H9 (cell line): ENCODE results near the gene EVL. TPM values are rescaled to one million over a fixed set of nuclear protein-coding genes. Genes with fewer than 3 reads are reported as not detected.

Experiments used
- DNase-seq: peaks from one replicate; pipeline ENCODE4 v3.0.0-alpha.2; 2017
- H2AFZ ChIP-seq: one replicate; pipeline ENCODE4 v1.6.1; 2013; ENCODE audit warnings: mild to moderate bottlenecking, low read length, control low read depth, moderate library complexity
- H2AK5ac ChIP-seq: 2 replicates; pipeline ENCODE4 v1.6.1; 2013; ENCODE audit warnings: low read length, control low read depth, mixed read lengths; ENCODE audit not compliant: insufficient read length
- H2BK120ac ChIP-seq: one replicate; pipeline ENCODE4 v1.6.1; 2013; ENCODE audit warnings: low read depth, mild to moderate bottlenecking, low read length, control low read depth, inconsistent platforms; ENCODE audit not compliant: poor library complexity, severe bottlenecking
- H2BK12ac ChIP-seq: 2 replicates; pipeline ENCODE4 v1.6.1; 2013; ENCODE audit warnings: low read length, control low read depth, mixed read lengths, low read depth; ENCODE audit not compliant: insufficient read length
- H2BK15ac ChIP-seq: 2 replicates; pipeline ENCODE4 v1.6.1; 2013; ENCODE audit warnings: low read depth, low read length, control low read depth
- H2BK20ac ChIP-seq: one replicate; pipeline ENCODE4 v1.6.1; 2013; ENCODE audit warnings: low read depth, mild to moderate bottlenecking, low read length, control low read depth, inconsistent platforms; ENCODE audit not compliant: poor library complexity, severe bottlenecking
- H2BK5ac ChIP-seq: 2 replicates; pipeline ENCODE4 v1.6.1; 2013; ENCODE audit warnings: low read length, control low read depth, mixed read lengths; ENCODE audit not compliant: insufficient read length
- H3K14ac ChIP-seq: 2 replicates; pipeline ENCODE4 v1.6.1; 2013; ENCODE audit warnings: low read length, control low read depth; ENCODE audit not compliant: insufficient read depth
- H3K18ac ChIP-seq: 2 replicates; pipeline ENCODE4 v1.6.1; 2013; ENCODE audit warnings: low read depth, mild to moderate bottlenecking, mixed read lengths, low read length, control low read depth; ENCODE audit not compliant: insufficient read length
- H3K23ac ChIP-seq: 2 replicates; pipeline ENCODE4 v1.6.1; 2013; ENCODE audit warnings: low read length, control low read depth, mixed read lengths, low read depth; ENCODE audit not compliant: insufficient read length
- H3K23me2 ChIP-seq: 2 replicates; pipeline ENCODE4 v1.6.1; 2013; ENCODE audit warnings: low read depth, mild to moderate bottlenecking, mixed read lengths, low read length, control low read depth; ENCODE audit not compliant: insufficient read length, poor library complexity, severe bottlenecking
- H3K27ac ChIP-seq: 2 replicates; pipeline ENCODE4 v1.5.1; 2013; ENCODE audit warnings: low read length, control low read depth, mixed read lengths, low read depth; ENCODE audit not compliant: insufficient read length
- H3K27me3 ChIP-seq: 2 replicates; pipeline ENCODE4 v1.6.1; 2013; ENCODE audit warnings: low read length, control low read depth, inconsistent platforms; ENCODE audit not compliant: insufficient read depth
- H3K4ac ChIP-seq: 2 replicates; pipeline ENCODE4 v1.6.1; 2013; ENCODE audit warnings: low read depth, mild to moderate bottlenecking, control low read depth, inconsistent platforms, low read length, moderate library complexity
- H3K4me1 ChIP-seq: 2 replicates; pipeline ENCODE4 v1.6.1; 2013; ENCODE audit warnings: low read length, control low read depth, inconsistent platforms; ENCODE audit not compliant: insufficient read depth
- H3K4me2 ChIP-seq: 2 replicates; pipeline ENCODE4 v1.6.1; 2013; ENCODE audit warnings: low read length, control low read depth, mixed read lengths; ENCODE audit not compliant: insufficient read length, insufficient read depth
- H3K56ac ChIP-seq: 2 replicates; pipeline ENCODE4 v1.6.1; 2013; ENCODE audit warnings: low read depth, mild to moderate bottlenecking, mixed read lengths, low read length, control low read depth; ENCODE audit not compliant: insufficient read length
- H3K79me1 ChIP-seq: 2 replicates; pipeline ENCODE4 v1.6.1; 2013; ENCODE audit warnings: low read depth, mild to moderate bottlenecking, moderate library complexity, low read length, control low read depth, inconsistent platforms; ENCODE audit not compliant: insufficient read depth, poor library complexity, severe bottlenecking
- H3K79me2 ChIP-seq: 2 replicates; pipeline ENCODE4 v1.6.1; 2013; ENCODE audit warnings: low read length, control low read depth, inconsistent platforms; ENCODE audit not compliant: insufficient read depth
- H3K9ac ChIP-seq: 2 replicates; pipeline ENCODE4 v1.6.1; 2013; ENCODE audit warnings: low read length, control low read depth, mixed read lengths; ENCODE audit not compliant: insufficient read length; ENCODE audit errors: extremely low read depth
- H3K9me3 ChIP-seq: one replicate; pipeline ENCODE4 v1.6.1; 2013; ENCODE audit warnings: low read depth, low read length, inconsistent platforms; ENCODE audit not compliant: control insufficient read depth
- H3T11ph ChIP-seq: one replicate; pipeline ENCODE4 v1.6.1; 2013; ENCODE audit warnings: mild to moderate bottlenecking, low read length, control low read depth, inconsistent platforms
- H4K20me1 ChIP-seq: one replicate; pipeline ENCODE4 v1.6.1; 2013; ENCODE audit not compliant: control insufficient read depth, insufficient read length, insufficient read depth
- H4K5ac ChIP-seq: 2 replicates; pipeline ENCODE4 v1.6.1; 2013; ENCODE audit warnings: low read depth, mild to moderate bottlenecking, mixed read lengths, low read length, control low read depth; ENCODE audit not compliant: insufficient read length
- H4K8ac ChIP-seq: replicated peaks from 2 replicates; pipeline ENCODE4 v1.6.1; 2013; ENCODE audit warnings: low read length, control low read depth, mixed read lengths, low read depth; ENCODE audit not compliant: insufficient read length
- H4K91ac ChIP-seq: 2 replicates; pipeline ENCODE4 v1.6.1; 2013; ENCODE audit warnings: low read depth, mild to moderate bottlenecking, moderate library complexity, mixed read lengths, low read length, control low read depth; ENCODE audit not compliant: insufficient read length
- H3K27ac Mint-ChIP-seq, 3 experiments: 2 replicates in 2 of 3; 3 replicates in 1 of 3; pipeline ENCODE4 v1.8.0; 2020 to 2021; ENCODE audit warnings: mixed read lengths in 3 of 3, mild to moderate bottlenecking in 1 of 3, moderate library complexity in 1 of 3
- H3K27me3 Mint-ChIP-seq: 2 replicates; pipeline ENCODE4 v1.8.0; 2021; ENCODE audit warnings: low read depth, mild to moderate bottlenecking, moderate library complexity, mixed read lengths
- H3K36me3 Mint-ChIP-seq, 3 experiments: 2 replicates in 2 of 3; 3 replicates in 1 of 3; pipeline ENCODE4 v1.8.0; 2020 to 2021; ENCODE audit warnings: low read depth in 3 of 3, mixed read lengths in 3 of 3; ENCODE audit not compliant: insufficient read depth in 1 of 3
- H3K4me1 Mint-ChIP-seq, 2 experiments: 2 replicates each; pipeline ENCODE4 v1.8.0; 2020; ENCODE audit warnings: mixed read lengths in 2 of 2
- H3K4me3 Mint-ChIP-seq, 2 experiments: 2 replicates in 1 of 2; 3 replicates in 1 of 2; pipeline ENCODE4 v1.8.0; 2020 to 2021; ENCODE audit warnings: mild to moderate bottlenecking in 2 of 2, mixed read lengths in 2 of 2, moderate library complexity in 1 of 2
- H3K9me3 Mint-ChIP-seq, 2 experiments: 2 replicates in 1 of 2; 3 replicates in 1 of 2; pipeline ENCODE4 v1.8.0; 2020; ENCODE audit warnings: mild to moderate bottlenecking in 2 of 2, mixed read lengths in 2 of 2, moderate library complexity in 1 of 2
- WGBS: extraction: QIAGEN DNeasy Blood & Tissue Kit; methylation state at CpG from one replicate; pipeline ENCODE4 v1.1.7; 2013; ENCODE audit warnings: missing lambda C conversion rate, low lambda C conversion rate, mixed read lengths; ENCODE audit not compliant: insufficient read length; ENCODE audit errors: extremely low coverage; 5-methylcytosine and 5-hydroxymethylcytosine counted together
- total RNA-seq: library from RNA; stranded (reverse); gene quantifications from 2 replicates; pipeline ENCODE4 v1.2.1, GENCODE V29; 2021
- TF ChIP-seq, protein P1 (sequence below): fragments of 200-600 bp; sonication (generic); conservative IDR thresholded peaks from 3 replicates; pipeline ENCODE4 v1.8.0; 2021; ENCODE audit warnings: antibody characterized with exemption, mild to moderate bottlenecking

EVL gene
- total RNA-seq, 1 experiment from 2014 or later = 53.2 TPM

DNA sequence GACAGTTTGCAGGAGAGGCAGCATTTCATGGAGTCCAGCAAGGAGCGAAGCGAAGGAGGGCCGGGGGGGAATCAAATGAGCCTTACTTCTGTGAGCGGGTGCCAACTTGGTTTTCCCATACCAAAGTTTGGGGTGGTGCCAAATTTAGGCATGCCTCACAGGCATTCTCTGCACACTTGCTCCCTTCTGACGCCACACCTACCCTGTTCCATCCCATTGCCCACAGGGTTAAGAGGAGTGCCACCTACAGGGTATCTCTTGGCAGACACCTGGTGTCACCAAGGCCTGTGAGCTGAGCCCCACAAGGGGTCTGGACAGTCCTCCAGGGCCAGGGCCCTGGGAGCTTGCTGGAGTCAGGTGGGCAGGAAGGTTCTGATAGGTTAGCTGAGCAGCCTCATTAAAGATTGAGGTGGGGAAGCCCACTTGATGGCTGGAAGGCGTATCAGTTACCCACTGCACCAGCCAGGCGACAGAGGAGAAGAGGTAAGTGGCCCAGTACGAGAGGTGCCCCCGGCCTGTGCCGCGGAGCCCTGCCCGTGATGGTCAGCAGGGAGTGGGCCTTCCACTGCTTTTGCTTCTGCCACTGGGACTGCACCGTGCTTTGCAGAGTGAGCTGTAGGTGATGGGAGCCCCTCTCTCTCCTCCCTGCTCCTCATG lies 49.0 kb downstream of the EVL start:
- TF ChIP-seq, protein P1, sequence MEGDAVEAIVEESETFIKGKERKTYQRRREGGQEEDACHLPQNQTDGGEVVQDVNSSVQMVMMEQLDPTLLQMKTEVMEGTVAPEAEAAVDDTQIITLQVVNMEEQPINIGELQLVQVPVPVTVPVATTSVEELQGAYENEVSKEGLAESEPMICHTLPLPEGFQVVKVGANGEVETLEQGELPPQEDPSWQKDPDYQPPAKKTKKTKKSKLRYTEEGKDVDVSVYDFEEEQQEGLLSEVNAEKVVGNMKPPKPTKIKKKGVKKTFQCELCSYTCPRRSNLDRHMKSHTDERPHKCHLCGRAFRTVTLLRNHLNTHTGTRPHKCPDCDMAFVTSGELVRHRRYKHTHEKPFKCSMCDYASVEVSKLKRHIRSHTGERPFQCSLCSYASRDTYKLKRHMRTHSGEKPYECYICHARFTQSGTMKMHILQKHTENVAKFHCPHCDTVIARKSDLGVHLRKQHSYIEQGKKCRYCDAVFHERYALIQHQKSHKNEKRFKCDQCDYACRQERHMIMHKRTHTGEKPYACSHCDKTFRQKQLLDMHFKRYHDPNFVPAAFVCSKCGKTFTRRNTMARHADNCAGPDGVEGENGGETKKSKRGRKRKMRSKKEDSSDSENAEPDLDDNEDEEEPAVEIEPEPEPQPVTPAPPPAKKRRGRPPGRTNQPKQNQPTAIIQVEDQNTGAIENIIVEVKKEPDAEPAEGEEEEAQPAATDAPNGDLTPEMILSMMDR = no peak
- no peak overlapping the region for H3K27ac Mint-ChIP-seq
- no peak overlapping the region for H3T11ph ChIP-seq

More for the DNA sequence above, 49.0 kb downstream of the EVL start:
- Histone ChIP-seq H3K23ac (no peak overlapping the region), H3K4me2 (no peak overlapping the region), H2BK120ac (no peak overlapping the region), H2BK12ac (no peak overlapping the region), H3K79me2 (no peaks in the 10 kb centered on the region), H3K56ac (no peak overlapping the region), H4K5ac (no peak overlapping the region), H2AK5ac (no peak overlapping the region), H3K4me1 (no peaks in the 10 kb centered on the region), H3K9me3 (no peaks in the 10 kb centered on the region), H3K4ac (no peak overlapping the region), H2BK15ac (no peak overlapping the region), H3K23me2 (no peaks in the 10 kb centered on the region), H2AFZ (no peak overlapping the region), H3K79me1 (no peaks in the 10 kb centered on the region), H4K8ac (no peak overlapping the region), H2BK20ac (no peak overlapping the region), H3K27ac (no peak overlapping the region), H3K14ac (no peak overlapping the region), H4K20me1 (peaks cover 2% of the 10 kb centered on the region), H3K27me3 (no peaks in the 10 kb centered on the region), H2BK5ac (no peak overlapping the region), H3K9ac (no peak overlapping the region), H3K18ac (no peak overlapping the region), H4K91ac (no peak overlapping the region)
- Mint-ChIP-seq H3K9me3 (no peaks in the 10 kb centered on the region), H3K4me3 (no peak overlapping the region), H3K4me1 (peaks cover 14% of the 10 kb centered on the region in 2 experiments), H3K36me3 (no peaks in the 10 kb centered on the region), H3K27me3 (no peaks in the 10 kb centered on the region)
- no peak for DNase-seq
- no CpG with 5 or more reads among the region's 13 CpGs for WGBS
